K562 treated with DMSO at 1 percent for 48 hours (cell line): ENCODE results near the gene STAT1. TPM values are rescaled to one million over a fixed set of nuclear protein-coding genes. Genes with fewer than 3 reads are reported as not detected.

Source experiments
- total RNA-seq: library from RNA; unstranded; fragments of 300-600 nt; gene quantifications from 2 replicates; pipeline ENCODE4 v1.2.3, GENCODE V29; 2022; ENCODE audit warnings: low replicate concordance; ENCODE audit errors: extremely low read depth

The STAT1 gene
- not detected in 2 replicates for total RNA-seq

GRCh38 chr2:191013932-191014652 is at the start of gene STAT1:
Gene STAT1, minus strand, starts transcription at chr2:191014171. Its CDS starts 4,168 bp downstream, at chr2:191010003.

Other genes starting within 250 kb of the STAT1 start
- not detected in 2 replicates for gene GLS, start 133.3 kb downstream of the STAT1 start, total RNA-seq
- not detected in 2 replicates for gene STAT4, start 136.8 kb upstream of the STAT1 start, total RNA-seq
- not detected in 2 replicates for gene MYO1B, start 231.2 kb upstream of the STAT1 start, total RNA-seq